Muscle layer of colon (tissue), 2 donors: Measurements from ENCODE around the gene DYNC1I1.

ENCODE experiments used
- H3K27ac ChIP-seq: one replicate; pipeline ENCODE4 v1.7.0; 2013; ENCODE audit warnings: low read depth, mild to moderate bottlenecking, low read length, moderate library complexity
- H3K27me3 ChIP-seq, 2 donors: one replicate each; pipeline ENCODE4 v1.7.0; 2013; ENCODE audit warnings: low read length in 2 of 2, mild to moderate bottlenecking in 2 of 2; ENCODE audit not compliant: insufficient read depth in 2 of 2, control insufficient read depth in 1 of 2
- H3K36me3 ChIP-seq: one replicate; pipeline ENCODE4 v1.7.0; 2013; ENCODE audit warnings: mild to moderate bottlenecking, low read length; ENCODE audit not compliant: insufficient read depth
- H3K4me1 ChIP-seq: one replicate; pipeline ENCODE4 v1.7.0; 2013; ENCODE audit warnings: mild to moderate bottlenecking, low read length; ENCODE audit not compliant: insufficient read depth
- H3K4me3 ChIP-seq, 2 donors: one replicate each; pipeline ENCODE4 v1.7.0; 2013; ENCODE audit warnings: low read length in 2 of 2, low read depth in 1 of 2, mild to moderate bottlenecking in 1 of 2, moderate library complexity in 1 of 2
- H3K9ac ChIP-seq: one replicate; pipeline ENCODE4 v1.7.0; 2013; ENCODE audit warnings: low read length
- H3K9me3 ChIP-seq: one replicate; pipeline ENCODE4 v1.7.0; 2013; ENCODE audit warnings: mild to moderate bottlenecking, low read length
- donor health status: abdominal sarcoma.
- donor health status: Adenocarcinoma of cecum.

DYNC1I1 gene

DNA sequence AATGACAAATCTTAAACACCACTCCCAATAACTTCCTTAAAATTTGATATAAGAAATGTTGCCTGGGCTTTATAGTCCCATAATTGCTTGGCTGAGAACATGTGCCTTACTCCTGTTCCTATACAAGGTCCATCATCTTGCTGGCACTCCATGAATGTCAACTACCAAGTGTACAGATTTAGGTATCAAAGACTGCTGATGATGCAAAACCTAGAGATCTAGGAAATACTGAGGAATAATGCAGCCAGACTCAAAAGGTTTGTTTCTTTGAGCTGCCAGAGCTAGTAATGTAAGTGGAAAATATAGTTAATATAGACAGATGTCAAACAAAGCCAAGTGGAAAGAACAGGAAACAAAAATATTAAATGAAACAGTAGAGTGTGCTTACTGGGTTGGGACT, 121.1 kb downstream of the DYNC1I1 start:
- Histone ChIP-seq H3K4me3 (no peak overlapping the region), H3K27ac (no peak overlapping the region), H3K36me3 (no peaks in the 10 kb centered on the region), H3K9me3 (no peaks in the 10 kb centered on the region), H3K4me1 (no peaks in the 10 kb centered on the region), H3K27me3 (no peaks in the 10 kb centered on the region), H3K9ac (no peak overlapping the region)

DNA sequence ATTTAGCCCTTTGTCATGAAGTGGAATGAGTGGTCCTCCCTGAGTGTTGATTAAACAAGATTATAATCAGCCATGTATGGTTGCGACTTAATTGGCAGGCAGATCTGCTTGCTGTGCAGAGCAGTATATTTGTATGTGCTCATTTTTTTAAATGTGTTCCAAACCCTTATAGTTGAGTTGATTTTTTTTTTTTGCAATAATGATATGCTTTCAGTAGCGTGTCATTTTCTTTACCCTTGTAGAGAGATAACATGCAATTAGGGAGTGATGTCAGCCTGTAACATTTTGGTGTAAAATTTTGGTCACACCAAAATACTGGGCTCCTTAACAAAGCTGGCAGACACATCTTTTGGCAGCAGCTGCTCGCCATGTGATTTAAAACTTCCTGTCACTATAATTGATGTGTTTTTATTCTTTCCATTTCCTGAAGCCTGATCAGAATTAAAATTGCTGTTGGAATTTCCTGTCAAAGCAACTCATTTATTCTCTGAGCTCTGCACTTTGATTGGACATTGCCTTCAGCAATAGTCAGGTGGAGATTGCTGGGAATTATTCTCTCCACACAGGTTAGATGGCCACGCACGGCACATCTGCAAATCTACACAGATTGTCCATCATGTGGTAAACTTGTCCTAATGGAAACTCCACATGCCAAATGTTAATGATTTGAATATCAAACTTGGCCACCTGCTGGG, 125.3 kb downstream of the DYNC1I1 start:
- Histone ChIP-seq H3K27me3 (no peaks in the 10 kb centered on the region), H3K9me3 (no peaks in the 10 kb centered on the region), H3K9ac (no peak overlapping the region), H3K36me3 (no peaks in the 10 kb centered on the region), H3K4me3 (no peak overlapping the region), H3K27ac (no peak overlapping the region), H3K4me1 (no peaks in the 10 kb centered on the region)

DNA sequence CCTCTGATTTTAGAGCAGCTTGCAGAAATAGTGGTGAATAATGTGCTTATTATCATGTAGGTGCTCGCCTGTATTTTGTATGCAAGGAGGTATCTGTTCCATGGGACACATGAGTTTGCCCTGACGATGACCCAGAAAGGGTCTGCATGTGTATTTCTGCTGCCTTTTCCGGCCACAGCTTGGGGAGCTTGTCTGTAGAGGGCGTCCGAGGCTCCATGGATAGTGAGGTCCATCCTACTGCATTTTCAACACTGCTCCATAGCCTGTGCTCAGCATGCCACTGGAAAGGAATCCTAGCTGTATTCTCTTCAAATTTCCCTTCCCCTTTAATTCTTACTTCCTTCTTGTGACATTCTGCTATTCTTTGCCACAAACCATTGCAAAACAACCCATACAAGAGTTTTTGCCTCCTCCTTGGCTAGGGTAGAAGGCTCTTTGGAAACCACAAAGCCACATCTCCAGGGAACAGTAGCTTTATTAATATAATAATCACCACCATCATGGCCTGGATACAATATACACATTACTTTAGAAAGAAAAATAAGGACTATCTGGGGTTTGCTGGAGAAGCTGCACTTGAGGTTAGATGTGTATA, 127.7 kb downstream of the DYNC1I1 start:
- no peak overlapping the region for H3K27ac ChIP-seq

DNA sequence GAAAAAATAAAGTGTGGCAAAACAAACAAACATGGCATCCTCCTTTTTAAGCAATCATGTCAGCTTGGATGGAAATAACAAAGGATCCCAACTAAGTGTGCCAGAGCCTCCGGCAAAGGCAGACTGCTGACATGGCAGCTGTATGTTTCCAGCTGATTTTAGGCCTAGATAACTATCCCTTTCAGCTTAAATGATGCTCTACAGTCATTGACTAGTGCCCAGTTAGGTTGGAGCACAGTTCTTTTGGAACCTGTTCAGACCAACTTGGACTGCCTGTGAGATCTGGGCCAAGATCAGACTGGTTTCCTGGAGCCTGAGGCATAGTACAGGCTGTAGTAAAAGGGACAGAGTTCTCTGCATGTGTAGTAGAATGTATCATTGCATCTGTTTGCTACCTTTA, 128.7 kb downstream of the DYNC1I1 start:
- Histone ChIP-seq H3K4me1 (no peaks in the 10 kb centered on the region), H3K27me3 (no peaks in the 10 kb centered on the region), H3K36me3 (no peaks in the 10 kb centered on the region), H3K4me3 (no peak overlapping the region), H3K27ac (no peak overlapping the region), H3K9me3 (no peaks in the 10 kb centered on the region), H3K9ac (no peak overlapping the region)

More for the DNA sequence above, 127.7 kb downstream of the DYNC1I1 start:
- Histone ChIP-seq H3K36me3 (no peaks in the 10 kb centered on the region), H3K9ac (no peak overlapping the region), H3K4me3 (no peak overlapping the region), H3K9me3 (no peaks in the 10 kb centered on the region), H3K4me1 (no peaks in the 10 kb centered on the region), H3K27me3 (no peaks in the 10 kb centered on the region)

DNA sequence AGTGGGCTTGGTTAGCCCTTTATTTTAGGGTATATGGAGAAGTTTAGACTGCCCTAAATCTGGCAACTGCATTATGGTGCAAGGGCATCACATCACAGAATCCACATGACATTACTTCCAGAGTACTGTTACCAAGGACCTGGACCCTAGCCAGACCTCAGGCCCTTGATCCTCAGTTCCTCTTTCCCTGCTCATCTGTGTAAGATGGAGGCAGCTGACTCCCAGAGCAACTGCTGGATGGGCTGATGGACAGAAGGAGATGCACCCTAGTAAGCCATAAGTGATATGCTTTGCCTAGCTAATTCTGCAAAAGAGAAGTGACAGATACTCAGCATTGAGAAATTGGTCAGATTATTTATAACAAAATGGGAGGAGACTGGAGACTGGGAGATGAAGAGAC, 131.7 kb downstream of the DYNC1I1 start:
- H3K9me3 ChIP-seq, result no peaks in the 10 kb centered on the region
- no peaks in the 10 kb centered on the region for H3K36me3 ChIP-seq
- H3K4me3 ChIP-seq, result no peak overlapping the region
- no peaks in the 10 kb centered on the region for H3K4me1 ChIP-seq
- no peak overlapping the region for H3K9ac ChIP-seq
- no peaks in the 10 kb centered on the region for H3K27me3 ChIP-seq
- H3K27ac ChIP-seq, result no peak overlapping the region

DNA sequence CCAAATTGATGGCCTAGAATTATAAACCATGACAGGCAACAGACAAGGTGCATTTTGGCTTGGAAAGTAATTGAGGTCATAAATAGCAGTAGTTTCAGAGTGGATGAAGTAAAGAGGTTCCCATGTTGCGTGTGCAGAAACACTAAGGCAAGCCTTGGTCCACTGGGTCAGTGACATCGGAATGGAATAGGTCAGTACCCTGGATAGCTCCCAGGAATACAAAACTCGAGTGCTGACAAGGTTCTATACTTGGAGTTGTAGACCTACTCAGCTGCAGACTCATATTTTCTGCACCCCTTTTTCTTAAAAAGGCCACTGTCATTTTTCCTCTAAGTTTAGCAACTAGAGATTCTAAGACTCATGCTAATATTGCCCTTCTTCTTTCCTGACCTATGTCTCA, 132.8 kb downstream of the DYNC1I1 start:
- Histone ChIP-seq H3K27ac (no peak overlapping the region), H3K9me3 (no peaks in the 10 kb centered on the region), H3K4me3 (no peak overlapping the region), H3K27me3 (no peaks in the 10 kb centered on the region), H3K4me1 (no peaks in the 10 kb centered on the region), H3K36me3 (no peaks in the 10 kb centered on the region), H3K9ac (no peak overlapping the region)

DNA sequence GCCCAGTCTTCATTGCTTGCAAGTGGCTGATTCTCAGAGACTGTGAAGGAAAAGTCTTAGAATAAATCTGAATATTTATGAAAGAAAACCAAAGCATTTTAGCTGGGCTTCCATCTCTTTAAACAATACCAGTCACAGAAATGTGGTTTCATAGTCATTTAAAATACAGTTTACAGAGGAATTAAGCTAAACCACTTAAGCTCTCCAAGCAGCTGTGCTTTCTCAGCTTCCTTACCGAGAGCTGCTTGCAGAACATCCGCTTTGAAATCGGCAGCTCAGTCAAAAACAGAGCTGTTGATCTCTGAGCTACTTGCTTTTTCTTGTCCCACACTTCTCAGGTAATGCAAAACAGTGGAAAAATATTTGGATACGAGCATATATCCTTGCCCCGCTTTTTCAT, 134.5 kb downstream of the DYNC1I1 start:
- no peaks in the 10 kb centered on the region for H3K36me3 ChIP-seq
- H3K9me3 ChIP-seq, result no peaks in the 10 kb centered on the region
- no peaks in the 10 kb centered on the region for H3K4me1 ChIP-seq
- no peak overlapping the region for H3K27ac ChIP-seq
- no peaks in the 10 kb centered on the region for H3K27me3 ChIP-seq
- no peak overlapping the region for H3K4me3 ChIP-seq
- no peak overlapping the region for H3K9ac ChIP-seq

DNA sequence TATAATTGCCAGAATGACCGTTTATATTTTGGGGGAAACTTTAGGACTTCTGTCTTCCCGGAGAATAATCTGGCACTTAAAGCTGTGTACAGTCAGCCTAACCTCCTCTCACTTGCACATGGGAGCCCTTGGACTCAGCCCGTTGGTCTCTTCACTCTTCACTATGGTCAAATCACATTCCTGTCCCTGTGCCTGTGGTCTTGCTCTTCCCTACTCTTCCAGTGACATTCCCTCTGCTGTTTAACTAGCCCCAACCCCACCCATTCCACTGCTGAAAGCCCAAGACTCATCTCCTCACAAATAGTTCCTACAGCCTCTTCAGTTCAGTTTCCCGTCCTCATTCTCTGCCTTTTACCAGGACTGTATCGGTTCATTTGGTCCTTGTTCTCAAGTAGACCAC, 135.0 kb downstream of the DYNC1I1 start:
- H3K27ac ChIP-seq, result no peak overlapping the region
- no peak overlapping the region for H3K9ac ChIP-seq
- H3K4me1 ChIP-seq, result no peaks in the 10 kb centered on the region
- no peaks in the 10 kb centered on the region for H3K36me3 ChIP-seq
- no peak overlapping the region for H3K4me3 ChIP-seq
- H3K9me3 ChIP-seq, result no peaks in the 10 kb centered on the region
- H3K27me3 ChIP-seq, result no peaks in the 10 kb centered on the region

DNA sequence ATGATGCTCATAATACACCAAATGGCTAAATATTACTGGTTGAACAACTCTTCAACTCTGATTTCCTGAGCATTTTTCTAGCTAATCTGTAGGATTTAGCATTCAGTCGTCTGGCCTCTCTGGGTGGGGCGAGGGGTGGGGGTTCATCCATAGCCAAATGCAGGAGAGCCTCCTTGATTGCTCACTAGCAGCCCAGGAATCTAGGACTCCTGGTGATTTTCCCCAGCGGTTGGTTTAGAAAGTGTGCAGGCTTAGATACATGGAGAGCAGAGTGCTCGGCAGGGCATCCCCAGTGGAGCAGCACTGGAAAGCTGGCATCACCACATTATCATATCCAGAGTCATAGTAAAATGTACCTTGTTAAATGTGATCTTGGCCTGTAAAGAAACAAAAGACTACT, 136.1 kb downstream of the DYNC1I1 start:
- Histone ChIP-seq H3K4me3 (no peak overlapping the region), H3K27me3 (no peaks in the 10 kb centered on the region), H3K4me1 (no peaks in the 10 kb centered on the region), H3K9me3 (no peaks in the 10 kb centered on the region), H3K27ac (no peak overlapping the region), H3K9ac (no peak overlapping the region), H3K36me3 (no peaks in the 10 kb centered on the region)

DNA sequence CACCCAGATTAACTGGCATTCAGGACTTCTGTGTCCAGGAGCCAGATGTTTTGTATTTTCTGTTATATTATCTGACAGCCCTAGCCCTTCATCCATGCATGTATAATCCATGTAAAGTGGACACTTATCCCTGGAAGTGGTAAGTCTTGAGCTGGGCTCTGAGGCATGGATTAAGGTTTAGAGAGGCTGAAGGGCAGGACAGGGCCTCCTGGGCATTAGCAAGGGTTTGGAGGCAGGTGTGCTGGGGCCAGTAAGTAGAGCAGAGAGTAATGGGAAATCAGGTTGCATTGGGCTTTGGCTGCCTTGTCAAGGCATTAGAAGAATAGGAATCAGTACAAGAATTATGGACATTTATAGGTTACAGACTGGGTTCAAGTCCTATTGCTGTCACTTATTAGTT, 138.0 kb downstream of the DYNC1I1 start:
- Histone ChIP-seq H3K4me1 (no peaks in the 10 kb centered on the region), H3K27ac (no peak overlapping the region), H3K9ac (no peak overlapping the region), H3K36me3 (no peaks in the 10 kb centered on the region), H3K27me3 (no peaks in the 10 kb centered on the region), H3K4me3 (no peak overlapping the region), H3K9me3 (no peaks in the 10 kb centered on the region)

DNA sequence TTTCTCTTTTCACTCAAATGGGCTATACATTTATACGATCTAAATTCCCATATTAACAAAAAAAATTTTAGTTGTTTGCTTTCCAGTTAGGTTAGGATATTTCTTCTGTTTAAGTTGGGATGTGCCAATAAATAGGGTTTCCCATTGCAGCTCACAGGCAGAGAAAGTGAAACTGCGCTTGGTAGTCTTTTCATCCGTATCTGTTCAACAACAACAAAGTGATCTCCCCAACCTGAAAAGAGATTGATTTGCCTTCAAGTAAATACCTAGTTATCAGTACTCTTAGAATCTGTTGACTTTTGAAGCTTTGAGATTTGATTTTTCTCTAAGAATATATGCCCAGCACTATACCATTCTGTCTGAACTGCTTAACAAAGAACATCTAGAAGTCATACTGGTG, 143.4 kb downstream of the DYNC1I1 start:
- Histone ChIP-seq H3K36me3 (no peaks in the 10 kb centered on the region), H3K27me3 (no peaks in the 10 kb centered on the region), H3K9ac (no peak overlapping the region), H3K4me1 (no peaks in the 10 kb centered on the region), H3K27ac (no peak overlapping the region), H3K9me3 (no peaks in the 10 kb centered on the region), H3K4me3 (no peak overlapping the region)
